ENCODE data around the gene PARP3. TPM values are rescaled to one million over a fixed set of nuclear protein-coding genes. Genes with fewer than 3 reads are reported as not detected.
A peak's percentile ranks its signal among the peaks of the same experiment; 100 is the strongest.

The PARP3 gene
- total RNA-seq, 4 donors from 2014 or later: 100 to 157 (median 137) TPM

DNA sequence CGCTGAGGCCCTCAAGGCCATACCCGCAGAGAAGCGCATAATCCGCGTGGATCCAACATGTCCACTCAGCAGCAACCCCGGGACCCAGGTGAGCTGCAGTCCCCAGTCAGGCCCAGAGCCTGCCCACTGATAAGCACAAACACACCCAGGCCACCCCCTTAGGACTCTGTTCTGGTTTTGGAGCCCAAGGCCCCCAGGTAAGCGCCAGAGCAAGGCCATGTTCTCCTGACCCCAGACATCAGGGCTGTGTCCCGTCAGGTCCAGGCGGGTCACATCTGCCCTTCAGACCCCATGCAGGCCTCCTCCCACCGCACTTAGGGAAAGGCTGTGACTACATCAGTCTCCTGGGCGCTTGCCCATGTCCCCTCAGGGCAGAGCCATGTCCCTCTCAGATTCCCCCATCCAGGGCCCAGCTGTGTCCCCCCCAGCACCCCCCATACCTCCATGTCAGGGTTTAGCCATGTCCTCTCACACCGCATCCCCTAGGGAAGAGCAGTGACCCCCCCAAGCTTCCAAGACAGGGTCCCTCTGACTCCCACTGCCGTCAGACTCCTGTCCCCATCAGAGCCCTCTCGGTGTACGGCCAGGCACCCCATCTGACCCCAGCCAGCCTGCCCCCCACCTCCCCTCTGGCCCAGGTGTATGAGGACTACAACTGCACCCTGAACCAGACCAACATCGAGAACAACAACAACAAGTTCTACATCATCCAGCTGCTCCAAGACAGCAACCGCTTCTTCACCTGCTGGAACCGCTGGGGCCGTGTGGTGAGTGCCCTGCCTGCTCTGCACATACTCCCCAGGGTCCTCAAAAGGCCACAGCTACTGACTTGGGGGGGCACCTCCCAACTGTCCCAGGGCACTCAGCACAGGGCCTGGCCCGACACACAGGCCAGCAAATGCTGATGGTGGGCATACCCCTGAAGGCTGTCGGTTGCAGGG lies 1.6 kb downstream of the PARP3 start:
- H3K9me3 ChIP-seq: no peaks in the 10 kb centered on the region
- H3K4me1 ChIP-seq: peaks cover 0 to 28% (median 18%) of the 10 kb centered on the region in 4 donors
- H3K27ac ChIP-seq: peak overlapping the region; percentile 84 to 98 (median 94)
- TF ChIP-seq POLR2A (IDR thresholded peaks at IDR 0.05): no peak
- TF ChIP-seq, protein P1, sequence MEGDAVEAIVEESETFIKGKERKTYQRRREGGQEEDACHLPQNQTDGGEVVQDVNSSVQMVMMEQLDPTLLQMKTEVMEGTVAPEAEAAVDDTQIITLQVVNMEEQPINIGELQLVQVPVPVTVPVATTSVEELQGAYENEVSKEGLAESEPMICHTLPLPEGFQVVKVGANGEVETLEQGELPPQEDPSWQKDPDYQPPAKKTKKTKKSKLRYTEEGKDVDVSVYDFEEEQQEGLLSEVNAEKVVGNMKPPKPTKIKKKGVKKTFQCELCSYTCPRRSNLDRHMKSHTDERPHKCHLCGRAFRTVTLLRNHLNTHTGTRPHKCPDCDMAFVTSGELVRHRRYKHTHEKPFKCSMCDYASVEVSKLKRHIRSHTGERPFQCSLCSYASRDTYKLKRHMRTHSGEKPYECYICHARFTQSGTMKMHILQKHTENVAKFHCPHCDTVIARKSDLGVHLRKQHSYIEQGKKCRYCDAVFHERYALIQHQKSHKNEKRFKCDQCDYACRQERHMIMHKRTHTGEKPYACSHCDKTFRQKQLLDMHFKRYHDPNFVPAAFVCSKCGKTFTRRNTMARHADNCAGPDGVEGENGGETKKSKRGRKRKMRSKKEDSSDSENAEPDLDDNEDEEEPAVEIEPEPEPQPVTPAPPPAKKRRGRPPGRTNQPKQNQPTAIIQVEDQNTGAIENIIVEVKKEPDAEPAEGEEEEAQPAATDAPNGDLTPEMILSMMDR (IDR thresholded peaks at IDR 0.05): no peak
- DNase-seq: peak in 1 of 3 donors; percentile 47
- H3K4me3 ChIP-seq: peak overlapping the region in 2 of 4 donors; percentile 61 to 83
- H3K27me3 ChIP-seq: no peaks in the 10 kb centered on the region
- peaks cover 0 to 15% (median 0%) of the 10 kb centered on the region in 3 donors for H3K36me3 ChIP-seq

DNA sequence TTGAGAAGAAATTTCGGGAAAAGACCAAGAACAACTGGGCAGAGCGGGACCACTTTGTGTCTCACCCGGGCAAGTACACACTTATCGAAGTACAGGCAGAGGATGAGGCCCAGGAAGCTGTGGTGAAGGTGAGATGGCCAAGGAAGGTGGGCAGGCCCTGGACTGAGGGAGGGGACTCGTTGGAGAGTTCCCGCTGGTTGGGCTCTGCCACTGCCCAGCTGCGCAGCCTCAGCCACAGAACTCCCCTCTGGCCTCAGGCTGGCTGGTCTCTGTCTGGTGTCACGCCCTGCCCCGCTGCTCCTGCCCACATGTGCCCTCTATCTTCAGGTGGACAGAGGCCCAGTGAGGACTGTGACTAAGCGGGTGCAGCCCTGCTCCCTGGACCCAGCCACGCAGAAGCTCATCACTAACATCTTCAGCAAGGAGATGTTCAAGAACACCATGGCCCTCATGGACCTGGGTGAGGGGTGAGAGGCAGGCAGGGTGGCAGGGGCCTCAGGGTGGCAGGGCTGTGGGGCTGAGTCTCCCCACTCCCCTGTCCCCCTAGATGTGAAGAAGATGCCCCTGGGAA lies 2.4 kb downstream of the PARP3 start:
- peak overlapping the region in 1 of 4 donors; percentile 48 for H3K27ac ChIP-seq
- H3K36me3 ChIP-seq: peaks cover 0 to 15% (median 0%) of the 10 kb centered on the region in 3 donors
- no peaks in the 10 kb centered on the region for H3K27me3 ChIP-seq
- no peak overlapping the region for H3K4me3 ChIP-seq
- no peak for TF ChIP-seq POLR2A (IDR thresholded peaks at IDR 0.05)
- TF ChIP-seq, protein P1 (IDR thresholded peaks at IDR 0.05): no peak
- DNase-seq: peak in 2 of 3 donors; percentile 49 to 51
- peaks cover 0 to 28% (median 18%) of the 10 kb centered on the region in 4 donors for H3K4me1 ChIP-seq
- no peaks in the 10 kb centered on the region for H3K9me3 ChIP-seq

DNA sequence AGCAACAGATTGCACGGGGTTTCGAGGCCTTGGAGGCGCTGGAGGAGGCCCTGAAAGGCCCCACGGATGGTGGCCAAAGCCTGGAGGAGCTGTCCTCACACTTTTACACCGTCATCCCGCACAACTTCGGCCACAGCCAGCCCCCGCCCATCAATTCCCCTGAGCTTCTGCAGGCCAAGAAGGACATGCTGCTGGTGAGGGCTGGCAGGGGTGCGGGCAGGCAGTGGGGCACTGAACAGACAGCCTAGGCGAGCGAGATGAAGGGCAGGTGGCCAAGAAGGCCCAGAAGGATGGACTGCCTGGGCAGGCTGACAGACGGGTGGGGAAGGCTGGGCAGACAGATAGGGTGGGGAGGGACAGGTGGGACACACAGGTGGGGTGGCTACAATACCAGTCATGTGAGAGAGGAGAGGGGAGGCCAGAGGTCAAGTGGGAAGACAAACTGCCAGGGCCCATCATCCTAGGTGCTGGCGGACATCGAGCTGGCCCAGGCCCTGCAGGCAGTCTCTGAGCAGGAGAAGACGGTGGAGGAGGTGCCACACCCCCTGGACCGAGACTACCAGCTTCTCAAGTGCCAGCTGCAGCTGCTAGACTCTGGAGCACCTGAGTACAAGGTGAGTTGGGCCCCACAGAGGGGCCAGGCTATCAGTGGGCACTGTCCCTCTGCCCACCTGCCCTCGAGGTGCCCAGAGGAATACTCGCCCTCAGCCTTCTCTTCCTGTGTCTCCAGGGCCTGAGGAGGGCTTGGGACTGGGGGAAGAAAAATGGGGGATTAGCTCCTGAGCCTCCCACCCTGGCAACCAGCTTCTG lies 3.1 kb downstream of the PARP3 start:
- no peak for TF ChIP-seq POLR2A (IDR thresholded peaks at IDR 0.05)
- TF ChIP-seq, protein P1 (IDR thresholded peaks at IDR 0.05): no peak
- H3K4me3 ChIP-seq: no peak overlapping the region
- peaks cover 0 to 15% (median 0%) of the 10 kb centered on the region in 3 donors for H3K36me3 ChIP-seq
- peak in 1 of 3 donors; percentile 44 for DNase-seq
- no peaks in the 10 kb centered on the region for H3K9me3 ChIP-seq
- no peaks in the 10 kb centered on the region for H3K27me3 ChIP-seq
- H3K27ac ChIP-seq: no peak overlapping the region
- H3K4me1 ChIP-seq: peaks cover 0 to 26% (median 18%) of the 10 kb centered on the region in 4 donors

DNA sequence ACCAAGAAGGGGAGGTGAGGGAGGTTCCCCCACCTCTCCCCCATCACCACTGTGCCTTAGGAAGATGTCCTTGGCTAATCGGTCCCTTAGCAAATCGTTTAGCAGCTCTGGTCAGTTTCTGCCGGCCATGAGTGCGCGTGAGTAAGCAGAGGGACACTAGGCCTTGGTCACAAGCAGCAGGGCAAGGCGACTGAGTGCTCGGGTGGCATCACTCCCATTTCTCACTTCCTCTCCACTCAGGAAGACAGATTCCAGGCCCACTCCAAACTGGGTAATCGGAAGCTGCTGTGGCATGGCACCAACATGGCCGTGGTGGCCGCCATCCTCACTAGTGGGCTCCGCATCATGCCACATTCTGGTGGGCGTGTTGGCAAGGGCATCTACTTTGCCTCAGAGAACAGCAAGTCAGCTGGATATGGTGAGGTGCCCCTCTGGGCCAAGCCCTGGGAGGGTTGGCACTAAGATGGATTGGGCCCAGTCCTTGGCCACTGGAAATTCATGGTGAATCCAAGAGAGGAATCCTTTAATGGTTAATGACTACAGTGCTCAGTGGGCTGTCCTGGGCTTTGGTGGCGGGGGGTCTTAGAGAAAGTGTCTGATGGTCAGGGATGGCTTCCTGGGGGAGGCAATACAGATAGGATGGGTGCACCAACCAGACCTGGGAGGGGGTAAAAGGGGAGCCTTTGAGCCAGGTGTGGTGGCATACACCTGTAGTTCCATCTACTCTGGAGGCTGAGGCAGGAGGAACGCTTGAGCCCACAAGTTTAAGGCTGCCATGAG lies 4.0 kb downstream of the PARP3 start:
- Histone ChIP-seq H3K27ac (no peak overlapping the region), H3K27me3 (no peaks in the 10 kb centered on the region), H3K4me3 (no peak overlapping the region), H3K36me3 (peaks cover 0 to 15% (median 0%) of the 10 kb centered on the region in 3 donors), H3K4me1 (peaks cover 0 to 18% (median 14%) of the 10 kb centered on the region in 4 donors), H3K9me3 (no peaks in the 10 kb centered on the region)
- TF ChIP-seq, protein P1 (IDR thresholded peaks at IDR 0.05): no peak
- TF ChIP-seq POLR2A (IDR thresholded peaks at IDR 0.05): no peak
- DNase-seq: peak in 1 of 3 donors; percentile 41
